Right lung (tissue), 10 donors: ENCODE results near the gene SPDYE3. TPM values are rescaled to one million over a fixed set of nuclear protein-coding genes. Genes with fewer than 3 reads are reported as not detected.
"Not testable (repeated sequence)": the region's sequence is repeated elsewhere in the genome, so short reads cannot be mapped to it uniquely, and the experiment has no call there.

Experiments used
- DNase-seq, 2 donors: peaks; one replicate each; pipeline ENCODE4 v3.0.0-alpha.2; 2013
- long read RNA-seq, 8 donors: transcript quantifications; one replicate each; lab custom pipeline, GENCODE V29; 2026
- polyA plus RNA-seq, 5 donors: library from polyadenylated mRNA; unstranded; fragments of 120-200 nt; gene quantifications; one replicate each; pipeline versions ENCODE4 v1.2.1 to v1.2.3, GENCODE V29; 2013; ENCODE audit warnings: inconsistent platforms in 1 of 5, low replicate concordance in 1 of 5; ENCODE audit not compliant: insufficient read length in 5 of 5, insufficient read depth in 1 of 5

Gene SPDYE3
- polyA plus RNA-seq = 1 to 10 TPM; 5.7 to 7.4 (median 6.7) TPM
- long read RNA-seq, donor 1, partial matches to known transcripts = 16 of 16 reads
- long read RNA-seq, donor 1, other reads (novel, unspliced or antisense) = 0 of 16 reads
- long read RNA-seq, donor 2 = 0 reads
- long read RNA-seq, donor 3, partial matches to known transcripts = 11 of 16 reads
- long read RNA-seq, donor 3, other reads (novel, unspliced or antisense) = 5 of 16 reads
- long read RNA-seq, donor 4 = 0 reads
- long read RNA-seq, donor 5, partial matches to known transcripts = 17 of 24 reads
- long read RNA-seq, donor 5, other reads (novel, unspliced or antisense) = 7 of 24 reads
- long read RNA-seq, donor 6 = 0 reads
- long read RNA-seq, donor 7 = 0 reads
- long read RNA-seq, donor 8 = 0 reads

GRCh38 chr7:100307402-100307801, at the start of gene SPDYE3:
SPDYE3 (plus strand) TSS chr7:100307702; CDS start chr7:100307886, 184 bp downstream.
- DNase-seq = not testable (repeated sequence)

GRCh38 chr7:100259984-100260383, 47.5 kb upstream of the SPDYE3 start:
- not testable (repeated sequence) for DNase-seq

GRCh38 chr7:100262896-100263295, 44.6 kb upstream of the SPDYE3 start:
- DNase-seq = not testable (repeated sequence)

- not testable (repeated sequence) for DNase-seq
Measured at GRCh38 chr7:100264223-100264622, 43.3 kb upstream of the SPDYE3 start.

- DNase-seq = not testable (repeated sequence)
Measured at GRCh38 chr7:100264669-100265165, 42.8 kb upstream of the SPDYE3 start.

- not testable (repeated sequence) for DNase-seq
Measured at GRCh38 chr7:100265851-100266250, 41.7 kb upstream of the SPDYE3 start.

- no peak for DNase-seq
Measured at GRCh38 chr7:100266576-100267354, 40.7 kb upstream of the SPDYE3 start.

- DNase-seq = no peak
Measured at GRCh38 chr7:100267648-100268047, 39.9 kb upstream of the SPDYE3 start.

- not testable (repeated sequence) for DNase-seq
Measured at GRCh38 chr7:100268882-100269281, 38.6 kb upstream of the SPDYE3 start.

- not testable (repeated sequence) for DNase-seq
Measured at GRCh38 chr7:100269306-100270045, 38.0 kb upstream of the SPDYE3 start.

- not testable (repeated sequence) for DNase-seq
Measured at GRCh38 chr7:100270046-100270918, 37.2 kb upstream of the SPDYE3 start.

- peak in 1 of 2 donors; percentile 3 for DNase-seq
Measured at GRCh38 chr7:100270941-100271593, 36.4 kb upstream of the SPDYE3 start.

GRCh38 chr7:100271716-100272537, 35.6 kb upstream of the SPDYE3 start:
- peak; percentile 93 to 95 for DNase-seq

- not testable (repeated sequence) for DNase-seq
Measured at GRCh38 chr7:100272538-100272902, 35.0 kb upstream of the SPDYE3 start.

- no peak for DNase-seq
Measured at GRCh38 chr7:100275120-100275519, 32.4 kb upstream of the SPDYE3 start.

GRCh38 chr7:100276126-100276525, 31.4 kb upstream of the SPDYE3 start:
- not testable (repeated sequence) for DNase-seq

GRCh38 chr7:100282069-100282608, 25.4 kb upstream of the SPDYE3 start:
- not testable (repeated sequence) for DNase-seq

GRCh38 chr7:100283147-100283546, 24.4 kb upstream of the SPDYE3 start:
- not testable (repeated sequence) for DNase-seq
